HFF-Myc (cell line): ENCODE measurements around the gene SH3RF1.

ENCODE experiments used
- DNase-seq: peaks from one replicate; pipeline ENCODE4 v3.0.0-alpha.2; 2011; ENCODE audit warnings: low read depth; ENCODE audit errors: extremely low read depth
- H3K4me3 ChIP-seq: replicated peaks from 2 replicates; pipeline ENCODE4 v1.5.1; 2011; ENCODE audit warnings: low read depth, mild to moderate bottlenecking, control low read depth, low read length
- TF ChIP-seq, protein P1 (sequence below): IDR thresholded peaks from 2 replicates; pipeline ENCODE4 v1.5.1; 2012; ENCODE audit warnings: mild to moderate bottlenecking, low read depth, low read length, control low read depth; ENCODE audit errors: missing control alignments

The SH3RF1 gene

DNA sequence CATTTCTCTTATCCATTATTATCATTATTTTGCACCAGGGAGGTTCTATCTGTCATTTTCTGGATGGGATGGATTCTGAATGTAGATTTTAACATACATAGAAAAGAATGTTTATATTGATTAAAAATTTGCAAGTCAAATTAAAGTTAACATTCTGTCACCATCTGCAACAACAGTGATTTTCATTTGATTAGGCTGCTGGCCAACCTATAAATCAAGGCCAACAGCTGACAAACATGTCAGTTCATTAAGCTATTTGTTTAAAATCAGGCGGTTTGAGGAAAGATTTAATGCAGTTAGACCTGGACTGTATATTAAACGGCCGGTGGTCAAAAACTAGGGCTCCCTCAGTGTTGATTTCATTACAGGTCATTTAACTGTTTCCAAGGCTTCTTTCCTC is 151.2 kb downstream of the SH3RF1 start:
- DNase-seq: no peak
- H3K4me3 ChIP-seq: no peak overlapping the region
- TF ChIP-seq, protein P1, sequence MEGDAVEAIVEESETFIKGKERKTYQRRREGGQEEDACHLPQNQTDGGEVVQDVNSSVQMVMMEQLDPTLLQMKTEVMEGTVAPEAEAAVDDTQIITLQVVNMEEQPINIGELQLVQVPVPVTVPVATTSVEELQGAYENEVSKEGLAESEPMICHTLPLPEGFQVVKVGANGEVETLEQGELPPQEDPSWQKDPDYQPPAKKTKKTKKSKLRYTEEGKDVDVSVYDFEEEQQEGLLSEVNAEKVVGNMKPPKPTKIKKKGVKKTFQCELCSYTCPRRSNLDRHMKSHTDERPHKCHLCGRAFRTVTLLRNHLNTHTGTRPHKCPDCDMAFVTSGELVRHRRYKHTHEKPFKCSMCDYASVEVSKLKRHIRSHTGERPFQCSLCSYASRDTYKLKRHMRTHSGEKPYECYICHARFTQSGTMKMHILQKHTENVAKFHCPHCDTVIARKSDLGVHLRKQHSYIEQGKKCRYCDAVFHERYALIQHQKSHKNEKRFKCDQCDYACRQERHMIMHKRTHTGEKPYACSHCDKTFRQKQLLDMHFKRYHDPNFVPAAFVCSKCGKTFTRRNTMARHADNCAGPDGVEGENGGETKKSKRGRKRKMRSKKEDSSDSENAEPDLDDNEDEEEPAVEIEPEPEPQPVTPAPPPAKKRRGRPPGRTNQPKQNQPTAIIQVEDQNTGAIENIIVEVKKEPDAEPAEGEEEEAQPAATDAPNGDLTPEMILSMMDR: no peak

DNA sequence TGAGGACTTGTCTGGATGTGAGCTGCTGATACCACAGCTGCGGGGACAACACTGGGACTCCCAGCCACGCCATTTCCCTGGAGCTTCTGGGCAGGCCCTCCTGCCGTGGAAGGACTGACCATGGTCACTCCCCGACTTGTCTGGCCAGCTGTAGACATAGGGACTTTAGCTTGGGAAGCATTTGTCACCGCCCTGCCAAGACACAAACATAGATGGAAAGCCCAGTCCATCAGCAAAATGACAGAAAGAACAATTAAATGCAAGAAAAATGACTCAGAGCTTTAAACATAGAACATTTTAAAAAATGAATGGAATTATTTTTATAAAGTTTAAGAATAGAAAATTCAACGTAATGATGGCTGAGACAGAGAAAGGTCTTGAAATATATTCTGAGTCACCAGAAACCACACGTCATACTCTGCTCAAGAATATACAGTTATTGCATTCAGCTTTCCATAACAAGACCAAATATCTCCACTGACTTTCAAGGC is 153.1 kb downstream of the SH3RF1 start:
- DNase-seq: no peak
- TF ChIP-seq, protein P1: no peak
- H3K4me3 ChIP-seq: no peak overlapping the region

DNA sequence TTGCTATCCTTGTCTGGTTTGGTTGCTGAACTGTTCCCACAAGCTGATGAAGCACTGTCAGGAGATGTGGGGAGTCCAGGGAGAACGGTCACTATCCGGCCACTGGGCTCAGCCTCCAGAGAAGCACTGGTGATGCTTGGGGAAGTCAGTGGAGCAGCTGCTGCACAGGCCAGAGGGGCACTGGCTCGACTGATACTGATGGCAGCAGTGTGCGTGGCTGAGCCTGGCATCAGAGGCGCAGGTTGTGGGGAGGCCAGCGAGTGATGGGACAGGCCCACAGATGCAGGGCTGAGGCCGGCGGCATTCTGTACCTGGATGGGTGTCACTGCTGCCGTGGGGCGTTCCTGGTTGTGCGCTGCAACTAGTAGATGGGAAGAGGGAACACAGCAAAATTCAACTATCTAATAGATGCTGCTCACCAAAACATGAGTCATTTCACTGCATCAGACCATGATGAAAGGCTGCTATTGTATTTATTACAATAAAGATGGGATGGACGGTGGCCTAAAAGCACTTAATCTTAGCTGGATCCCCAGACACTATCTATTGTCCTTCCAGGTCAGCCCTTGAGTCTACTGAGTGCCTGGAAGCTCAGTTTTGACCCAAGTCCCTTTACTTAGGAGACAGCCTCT is 154.4 kb downstream of the SH3RF1 start:
- DNase-seq: no peak
- TF ChIP-seq, protein P1: no peak
- no peak overlapping the region for H3K4me3 ChIP-seq

DNA sequence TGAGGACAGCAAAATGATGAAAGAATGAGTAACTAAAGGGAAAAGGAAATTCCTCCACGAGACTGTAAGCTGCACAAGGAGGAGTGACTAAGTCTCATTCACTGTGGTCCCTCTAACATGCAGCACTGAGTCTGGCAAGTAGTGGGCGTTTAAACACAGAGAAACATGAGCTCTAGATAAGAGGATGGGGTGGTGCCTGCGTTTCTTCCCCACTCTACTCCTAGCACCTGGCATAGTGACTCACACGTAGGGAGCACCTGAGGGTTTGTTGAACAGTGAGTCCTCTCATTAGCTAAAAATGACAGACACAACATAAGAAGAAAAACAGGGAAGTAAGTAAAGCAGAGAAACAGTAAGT is 154.9 kb downstream of the SH3RF1 start:
- TF ChIP-seq, protein P1: peak; percentile 36
- peak; percentile 67 for DNase-seq

DNA sequence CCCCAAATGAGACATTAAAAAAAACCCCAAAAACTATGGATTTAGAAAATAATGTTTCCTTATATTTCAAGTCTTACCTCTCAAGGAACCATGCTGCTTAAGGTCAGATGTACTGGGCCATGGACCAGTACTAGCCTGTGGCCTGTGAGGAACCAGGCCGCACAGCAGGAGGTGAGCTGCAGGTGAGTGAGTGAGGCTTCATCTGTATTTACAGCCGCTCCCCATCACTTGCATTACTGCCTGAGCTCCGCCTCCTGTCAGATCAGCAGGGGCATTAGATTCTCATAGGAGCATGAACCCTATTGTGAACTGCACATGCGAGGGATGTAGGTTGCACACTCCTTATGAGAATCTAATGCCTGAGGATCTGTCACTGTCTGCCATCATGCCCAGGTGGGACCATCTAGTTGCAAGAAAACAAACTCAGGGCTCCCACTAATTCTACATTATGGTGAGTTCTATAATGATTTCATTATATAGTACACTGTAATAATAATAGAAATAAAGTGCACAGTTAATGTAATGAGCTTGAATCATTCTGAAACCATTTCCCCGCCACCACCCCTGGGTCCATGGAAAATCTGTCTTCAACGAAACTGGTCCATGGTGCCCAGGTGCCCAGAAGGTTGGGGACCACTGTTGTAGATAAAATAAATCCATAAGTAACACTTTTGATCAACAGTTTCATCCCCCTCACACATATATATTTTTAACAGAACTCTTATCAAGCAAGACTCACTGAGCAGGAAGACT is 155.4 kb downstream of the SH3RF1 start:
- DNase-seq: no peak
- no peak overlapping the region for H3K4me3 ChIP-seq
- TF ChIP-seq, protein P1: no peak

More for the DNA sequence above, 154.9 kb downstream of the SH3RF1 start:
- H3K4me3 ChIP-seq: no peak overlapping the region

DNA sequence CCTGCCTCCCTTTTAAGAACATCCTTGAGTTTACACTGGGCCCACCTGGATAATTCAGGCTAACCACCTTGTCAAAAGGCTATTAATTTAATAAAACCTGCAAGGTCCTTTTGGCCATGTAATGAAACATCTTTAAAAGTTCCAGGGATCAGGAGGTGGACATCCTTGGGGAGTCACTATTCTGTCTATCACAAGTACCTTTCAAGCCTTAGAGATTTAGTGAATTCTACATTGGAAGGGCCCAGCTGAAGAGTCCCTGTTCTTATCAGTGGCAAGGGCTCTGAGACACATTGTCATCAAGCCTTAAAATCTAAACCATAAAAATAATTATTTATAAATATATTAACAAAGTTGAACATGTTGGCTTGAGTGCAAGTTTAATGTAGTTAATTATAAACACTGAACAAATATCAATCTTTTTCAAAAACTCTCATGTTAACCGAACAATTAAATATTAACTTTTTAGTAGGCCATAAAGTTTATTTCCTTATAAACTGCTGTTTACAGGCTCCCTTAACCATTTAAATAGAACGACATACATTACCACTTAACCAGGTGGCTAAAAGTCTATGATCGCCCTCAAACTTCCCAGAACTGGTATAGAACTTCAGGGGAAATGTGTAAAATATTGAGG is 156.3 kb downstream of the SH3RF1 start:
- TF ChIP-seq, protein P1: no peak
- no peak for DNase-seq
- H3K4me3 ChIP-seq: no peak overlapping the region
